Activated CD4-positive, alpha-beta T cell treated with anti-CD3 and anti-CD28 coated beads, Interleukin-2, amount 50 U/mL, for 1 hour (primary cell): ENCODE results near the gene ARPC5.
"Not testable (repeated sequence)": the region's sequence is repeated elsewhere in the genome, so short reads cannot be mapped to it uniquely, and the experiment has no call there.

Source experiments
- DNase-seq: peaks from one replicate; pipeline ENCODE4 v3.0.0-alpha.2; 2020

The ARPC5 gene

DNA sequence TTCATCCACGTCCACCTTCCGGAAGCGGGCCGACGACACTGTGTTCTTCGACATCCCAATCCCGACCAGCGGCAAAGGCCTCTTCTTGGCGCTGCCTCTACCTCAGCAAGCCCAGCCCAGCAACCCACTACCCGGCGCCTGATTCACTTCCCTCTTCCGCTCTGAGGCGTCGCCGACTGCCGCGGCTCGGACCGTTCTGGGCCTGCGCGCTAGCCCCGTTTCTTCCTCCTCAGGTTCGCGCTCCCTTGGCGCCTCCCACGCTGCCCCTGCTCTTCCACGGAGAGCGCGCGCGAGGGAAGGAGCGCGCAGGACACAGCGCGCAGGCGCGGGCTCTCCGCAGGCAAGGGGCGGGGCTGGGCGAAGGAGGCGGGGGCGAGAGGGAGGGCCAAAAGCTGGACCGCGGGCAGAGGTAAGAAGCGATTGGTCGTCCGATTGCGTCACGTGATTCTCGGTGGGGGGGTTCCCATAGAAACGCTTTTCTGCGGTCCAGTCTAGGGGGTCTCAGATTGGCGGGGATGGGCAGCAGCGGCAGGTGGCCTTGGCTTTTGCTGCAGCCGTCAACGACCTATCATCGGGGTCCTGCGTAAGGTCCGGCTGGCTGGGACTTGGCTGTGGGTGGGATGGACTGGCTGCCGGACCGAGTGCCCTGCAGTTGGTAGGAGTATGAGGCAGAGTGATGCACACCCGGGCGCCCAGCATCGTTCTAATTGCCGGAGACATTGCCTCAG is at the start of gene ARPC5:
ARPC5 (minus strand) TSS at position 178 of the 728 bp plus-strand sequence; CDS start at position 54, 124 bp downstream.
- DNase-seq: peak; percentile 94

DNA sequence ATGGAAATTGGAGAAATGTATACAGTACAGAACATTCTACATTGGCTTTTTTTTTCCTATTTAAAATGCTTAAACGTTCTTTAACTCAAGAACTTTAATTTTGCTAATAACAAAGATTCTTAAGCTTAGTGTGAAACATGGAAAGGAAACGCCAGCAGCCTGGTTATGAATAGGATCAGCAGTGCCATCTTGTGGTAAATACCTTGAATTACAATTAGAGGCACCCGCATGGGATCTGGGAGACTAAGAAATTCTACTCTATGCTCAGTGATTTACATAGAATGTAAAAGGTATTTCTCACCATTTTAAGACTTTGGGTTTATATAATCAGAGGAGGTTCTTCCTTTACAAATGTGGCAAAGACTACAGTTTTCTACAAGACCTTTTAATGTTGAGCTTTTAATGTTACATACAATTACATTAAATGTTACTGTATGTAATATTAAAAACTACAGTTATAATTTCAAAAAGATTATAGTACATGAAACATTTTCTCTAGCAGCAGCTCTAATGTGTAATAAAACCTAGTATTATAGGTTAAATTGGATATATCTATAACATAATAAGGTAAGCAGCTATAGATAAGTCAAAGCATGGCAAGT is 49.6 kb upstream of the ARPC5 start:
- no peak for DNase-seq

DNA sequence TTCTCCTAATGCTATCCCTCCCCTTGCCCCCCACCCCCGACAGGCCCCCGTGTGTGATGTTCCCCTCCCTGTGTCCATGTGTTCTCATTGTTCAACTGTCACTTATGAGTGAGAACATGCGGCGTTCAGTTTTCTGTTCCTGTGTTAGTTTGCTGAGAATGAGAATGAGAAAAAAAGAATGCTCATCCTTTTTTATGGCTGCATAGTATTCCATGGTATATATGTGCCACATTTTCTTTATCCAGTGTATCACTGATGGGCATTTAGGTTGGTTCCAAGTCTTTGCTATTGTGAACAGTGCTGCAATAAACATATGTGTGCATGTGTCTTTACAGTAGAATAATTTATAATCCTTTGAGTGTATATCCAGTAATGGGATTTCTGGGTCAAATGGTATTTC is 43.8 kb upstream of the ARPC5 start:
- not testable (repeated sequence) for DNase-seq

DNA sequence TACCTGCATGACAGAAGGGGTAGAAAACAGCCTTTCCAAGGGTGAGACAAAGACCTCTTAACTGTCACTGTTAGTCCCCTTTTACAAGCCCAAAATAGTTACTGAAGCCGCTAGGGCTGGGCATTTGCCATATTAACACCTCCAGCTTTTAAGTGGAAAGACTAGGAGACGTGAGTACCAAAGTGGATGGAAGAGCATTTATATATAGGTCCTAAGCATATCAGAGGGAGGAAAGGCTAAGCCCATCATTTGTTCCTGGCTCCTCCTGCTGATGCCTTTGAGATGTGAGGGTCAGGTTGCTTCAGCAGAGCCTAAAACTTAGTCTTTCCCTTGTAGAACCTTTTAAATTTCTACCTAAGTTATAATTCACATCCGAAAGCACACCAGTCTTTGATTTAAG is 43.2 kb upstream of the ARPC5 start:
- no peak for DNase-seq

DNA sequence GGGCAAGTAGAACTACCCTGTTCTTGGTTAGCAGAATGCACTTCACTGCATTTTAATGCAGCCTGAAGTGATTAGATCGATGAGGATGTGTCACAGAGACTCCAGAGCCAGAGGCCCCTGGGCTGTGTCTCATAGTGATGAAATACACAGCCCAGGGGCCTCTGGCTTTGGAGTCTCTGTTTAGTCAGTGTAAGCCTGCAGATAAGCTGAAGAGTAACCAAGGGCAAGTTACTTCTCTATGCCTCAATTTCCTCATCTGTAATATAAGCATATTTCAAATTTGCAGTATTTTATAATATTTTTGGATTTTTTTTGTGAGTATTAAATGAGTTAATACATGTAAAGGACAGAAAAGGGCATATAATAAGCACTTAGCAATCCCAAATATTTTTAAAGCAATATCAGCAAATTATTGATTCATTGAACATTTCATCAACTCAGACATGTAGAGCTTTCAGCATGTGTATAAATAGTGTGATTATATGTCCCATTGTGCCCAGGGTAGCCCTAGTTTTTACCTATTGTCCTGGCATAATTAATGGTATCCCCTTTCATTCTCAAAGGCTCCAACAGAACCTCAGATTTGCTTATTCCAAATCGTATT is 41.1 kb upstream of the ARPC5 start:
- no peak for DNase-seq

DNA sequence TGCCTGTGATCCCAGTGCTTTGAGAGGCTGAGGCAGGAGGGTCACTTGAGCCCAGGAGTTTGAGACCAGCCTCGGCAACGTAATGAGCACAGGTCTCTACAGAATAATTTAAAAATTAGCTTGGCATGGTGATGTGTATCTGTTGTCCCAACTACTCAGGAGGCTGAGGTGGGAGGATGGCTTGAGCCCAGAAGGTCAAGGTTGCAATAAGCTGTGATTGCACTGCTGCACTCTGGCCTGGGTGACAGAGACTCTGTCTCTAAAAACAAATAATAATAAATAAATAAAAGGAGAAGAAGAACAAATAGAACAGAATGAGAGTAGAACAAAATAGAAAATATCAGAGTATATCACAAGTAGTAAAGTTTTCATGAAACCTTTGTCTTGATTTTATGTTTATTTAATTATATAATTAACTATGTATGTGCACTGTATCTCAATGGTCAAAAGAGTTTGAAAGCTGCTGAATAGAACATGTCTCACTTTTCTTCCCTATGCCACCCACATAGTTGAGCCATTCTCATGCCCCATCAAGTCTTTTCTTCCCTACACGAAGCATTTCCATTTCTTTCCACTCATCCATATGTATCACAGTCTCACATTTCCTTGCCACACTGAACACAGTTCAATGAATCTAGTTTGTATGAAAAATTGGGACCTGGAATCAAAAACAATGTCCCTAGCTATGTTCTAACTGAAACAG is 40.5 kb upstream of the ARPC5 start:
- DNase-seq: no peak

DNA sequence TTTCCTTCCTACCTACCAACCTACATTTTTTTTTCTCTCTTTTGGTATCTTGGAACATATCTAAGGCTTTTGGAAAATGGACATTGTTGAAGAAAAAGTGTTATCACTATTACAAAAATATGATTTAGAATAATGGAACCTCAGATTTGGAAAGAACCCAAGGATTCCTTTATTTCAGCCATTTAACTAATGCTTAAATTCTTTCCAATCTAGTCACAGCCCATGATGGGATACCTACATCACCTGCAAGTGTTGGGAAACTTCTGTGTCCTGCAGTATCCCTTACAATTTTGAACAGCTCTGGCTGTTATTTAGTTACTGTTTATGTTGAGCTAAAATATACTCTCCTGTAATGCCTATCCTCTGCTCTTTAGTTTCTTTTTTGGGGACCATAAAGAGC is 39.8 kb upstream of the ARPC5 start:
- no peak for DNase-seq

DNA sequence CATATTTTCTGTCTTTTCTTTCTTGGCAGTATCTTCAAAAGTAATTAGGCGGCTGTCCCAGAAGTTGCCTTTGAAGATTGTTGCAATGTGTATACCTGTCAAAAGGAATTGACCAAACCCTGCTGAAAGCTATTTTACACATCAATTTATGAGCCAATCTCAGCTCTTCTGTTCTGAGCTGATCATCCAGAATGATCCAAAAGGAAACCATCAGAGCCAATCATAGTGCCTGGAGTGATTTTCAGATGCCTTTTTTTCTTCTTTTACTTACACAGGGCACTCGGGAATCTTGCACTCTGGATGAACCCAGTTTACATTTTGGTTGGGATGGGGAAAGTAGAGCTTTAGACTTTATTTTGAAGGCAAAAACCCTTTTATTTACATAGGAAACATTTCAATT is 39.3 kb upstream of the ARPC5 start:
- no peak for DNase-seq

DNA sequence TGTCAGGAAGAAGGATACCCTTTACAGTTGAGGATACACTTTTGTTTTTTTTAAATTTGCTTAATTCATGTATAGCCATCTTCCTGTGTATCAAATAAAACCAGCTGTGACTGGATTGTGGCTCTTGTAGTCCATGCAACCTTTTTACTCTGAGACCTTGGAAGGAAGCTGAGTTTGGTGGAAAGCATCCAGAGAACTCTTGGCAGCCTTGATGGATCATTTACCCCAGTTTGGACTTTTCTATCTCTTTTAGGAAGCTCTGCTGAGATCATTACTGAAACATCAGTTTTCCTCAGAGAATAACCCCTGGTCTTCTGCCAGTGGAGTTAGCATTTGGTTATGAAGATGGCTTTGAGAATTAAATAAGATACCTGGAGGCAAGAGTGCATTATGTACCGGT is 38.8 kb upstream of the ARPC5 start:
- no peak for DNase-seq

DNA sequence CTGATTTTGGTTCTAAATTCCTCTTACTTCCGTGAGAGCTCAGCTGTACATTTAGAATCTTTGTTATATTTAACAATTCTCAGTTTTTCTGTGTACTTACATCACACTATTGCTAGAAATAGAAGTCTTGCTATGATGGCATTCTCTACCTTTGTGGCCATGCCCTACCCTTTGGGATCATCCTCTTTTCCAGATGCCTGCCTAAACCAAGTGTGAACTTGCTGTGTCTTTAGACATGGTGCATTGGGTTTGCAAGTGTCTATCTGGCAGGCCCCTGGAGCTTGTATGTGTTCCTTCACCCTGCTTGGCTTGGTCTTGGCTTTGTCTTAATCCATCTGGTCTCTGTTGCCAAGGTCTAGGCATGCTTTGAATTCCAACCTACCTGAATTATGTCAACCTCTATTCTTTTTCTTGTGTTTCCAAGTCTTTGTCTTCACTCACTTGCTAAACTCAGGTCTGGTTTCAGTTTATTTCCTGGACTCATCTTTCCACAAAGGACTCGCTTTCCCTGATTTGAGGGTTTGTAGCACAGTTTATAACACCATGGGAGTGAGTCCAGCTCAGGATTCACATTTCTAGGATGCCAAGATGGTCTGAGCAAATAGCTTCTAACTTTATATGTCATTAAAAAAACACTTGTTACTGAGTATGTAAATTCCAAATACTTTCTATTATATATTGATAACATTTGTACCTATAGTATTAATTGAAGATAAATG is 38.2 kb upstream of the ARPC5 start:
- no peak for DNase-seq

DNA sequence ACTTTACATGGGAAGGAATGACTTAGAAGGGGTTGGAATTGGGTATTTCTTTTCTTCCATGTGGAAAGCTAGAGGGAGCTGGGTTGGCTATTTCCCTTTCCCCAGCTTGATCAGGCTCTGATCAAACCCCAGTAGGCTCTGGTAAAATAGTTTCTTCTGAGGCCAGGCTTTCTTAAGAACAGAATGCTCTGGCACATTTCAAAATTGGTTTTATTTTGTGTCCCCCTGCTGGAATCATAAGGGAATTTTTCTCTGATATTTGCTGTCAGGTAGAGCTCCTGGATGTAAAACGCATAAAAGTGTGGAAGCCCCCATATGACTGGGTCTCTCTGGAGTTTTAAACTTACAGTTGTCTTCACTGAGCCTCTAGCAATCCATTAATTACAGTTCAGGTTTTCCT is 34.6 kb upstream of the ARPC5 start:
- DNase-seq: no peak

DNA sequence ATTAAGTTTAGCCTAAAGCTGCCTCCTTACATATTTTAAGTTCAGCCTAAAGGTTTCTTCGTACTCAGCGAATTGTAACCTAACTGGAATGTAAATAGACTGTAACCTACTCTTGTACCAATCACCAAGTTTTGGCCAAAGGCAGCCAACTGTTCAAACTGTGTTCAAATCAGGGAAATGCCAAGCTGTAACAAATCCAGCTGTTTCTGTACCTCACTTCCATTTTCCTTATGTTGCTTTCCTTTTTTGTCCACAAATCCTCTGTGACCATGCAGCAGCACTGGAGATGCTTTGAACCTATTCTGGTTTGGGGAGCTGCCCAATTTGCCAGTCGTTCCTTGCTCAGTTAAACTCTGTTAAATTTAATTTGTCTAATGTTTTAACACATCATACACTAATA is 20.8 kb upstream of the ARPC5 start:
- DNase-seq: no peak

DNA sequence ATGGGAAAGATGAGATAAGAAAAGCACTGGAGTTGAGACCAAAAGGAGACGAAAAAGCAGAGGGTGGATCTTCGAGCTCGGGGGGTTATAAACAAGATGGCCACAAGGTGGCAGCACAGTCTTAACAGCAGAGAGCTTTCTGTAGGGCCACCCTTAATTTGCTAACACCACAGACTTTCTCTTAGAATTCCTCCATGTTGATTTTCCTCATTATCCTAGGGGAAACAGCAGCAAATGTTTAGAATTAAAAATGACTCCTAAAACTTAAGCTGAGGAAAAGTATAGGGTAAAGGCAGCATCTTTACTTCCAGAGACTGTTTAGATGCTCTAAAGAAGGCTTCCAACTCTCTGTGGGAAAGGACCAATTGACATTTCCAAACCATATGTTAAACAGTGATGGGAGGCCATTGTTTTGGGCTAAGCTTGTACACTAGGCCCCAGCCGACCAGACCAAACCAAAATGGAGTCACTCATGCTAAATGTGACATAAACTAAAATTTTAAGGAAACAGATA is 20.0 kb upstream of the ARPC5 start:
- DNase-seq: peak; percentile 76

DNA sequence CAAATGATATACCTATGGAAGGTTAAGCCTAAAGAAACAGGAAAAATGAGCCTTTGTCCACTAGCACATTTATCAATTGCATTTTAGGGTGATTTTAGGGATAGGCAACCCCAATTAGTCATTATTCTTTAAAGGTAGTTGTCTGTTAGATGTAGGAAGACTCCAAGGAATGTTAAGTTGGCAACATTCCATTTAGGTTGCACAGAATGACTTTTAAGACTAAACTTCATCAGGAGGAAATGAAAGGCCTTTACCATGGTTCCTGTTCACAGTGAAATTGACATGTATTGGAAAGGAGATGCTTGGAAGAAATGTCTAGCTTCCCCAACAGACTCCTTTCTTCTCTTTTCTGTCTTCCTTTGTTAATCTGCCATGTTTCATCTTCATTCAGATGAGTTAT is 19.1 kb upstream of the ARPC5 start:
- DNase-seq: no peak

DNA sequence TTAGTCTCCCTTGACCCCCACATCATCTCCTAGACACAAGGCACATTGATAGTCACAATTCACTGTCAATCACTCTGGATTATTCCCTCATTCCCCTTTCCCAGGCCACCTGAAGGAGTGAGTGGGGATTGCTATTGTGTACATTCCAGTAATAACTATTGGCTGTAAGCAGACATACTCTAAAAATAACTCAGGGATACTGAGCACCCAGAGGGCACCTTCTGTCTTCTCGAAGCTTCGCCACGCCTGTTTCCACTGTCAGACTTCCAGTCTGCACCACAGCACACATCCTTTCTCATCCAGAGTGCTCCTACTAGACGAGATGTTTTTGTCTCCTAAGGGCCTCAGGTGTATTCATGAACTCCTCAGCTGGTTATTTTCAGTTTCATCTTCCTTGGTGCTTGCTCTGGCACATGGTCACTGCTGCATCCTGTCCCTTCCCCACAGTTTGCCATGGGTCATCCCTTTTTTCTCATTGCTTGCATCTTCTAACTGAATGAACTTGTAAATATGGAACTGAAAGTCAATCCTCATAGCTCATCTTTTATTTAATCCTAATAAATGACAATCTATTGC is 18.4 kb upstream of the ARPC5 start:
- DNase-seq: no peak

DNA sequence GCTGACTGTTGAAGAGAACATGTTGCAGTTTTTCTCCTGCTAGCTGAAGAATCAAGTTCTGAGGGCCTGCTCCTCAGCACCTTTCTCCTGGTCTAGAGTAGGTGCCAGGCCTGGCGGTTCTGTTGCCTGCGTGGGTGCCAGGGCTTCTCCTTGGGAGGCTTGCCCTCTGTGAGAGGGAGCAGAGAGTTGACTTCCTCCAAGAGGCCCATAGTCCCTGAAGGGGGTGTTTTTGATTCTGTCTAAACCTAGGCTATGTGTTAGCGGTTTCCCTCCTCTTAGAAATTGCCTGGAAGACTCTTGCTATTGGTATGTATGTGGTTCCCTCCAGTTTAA is 17.8 kb upstream of the ARPC5 start:
- no peak for DNase-seq

DNA sequence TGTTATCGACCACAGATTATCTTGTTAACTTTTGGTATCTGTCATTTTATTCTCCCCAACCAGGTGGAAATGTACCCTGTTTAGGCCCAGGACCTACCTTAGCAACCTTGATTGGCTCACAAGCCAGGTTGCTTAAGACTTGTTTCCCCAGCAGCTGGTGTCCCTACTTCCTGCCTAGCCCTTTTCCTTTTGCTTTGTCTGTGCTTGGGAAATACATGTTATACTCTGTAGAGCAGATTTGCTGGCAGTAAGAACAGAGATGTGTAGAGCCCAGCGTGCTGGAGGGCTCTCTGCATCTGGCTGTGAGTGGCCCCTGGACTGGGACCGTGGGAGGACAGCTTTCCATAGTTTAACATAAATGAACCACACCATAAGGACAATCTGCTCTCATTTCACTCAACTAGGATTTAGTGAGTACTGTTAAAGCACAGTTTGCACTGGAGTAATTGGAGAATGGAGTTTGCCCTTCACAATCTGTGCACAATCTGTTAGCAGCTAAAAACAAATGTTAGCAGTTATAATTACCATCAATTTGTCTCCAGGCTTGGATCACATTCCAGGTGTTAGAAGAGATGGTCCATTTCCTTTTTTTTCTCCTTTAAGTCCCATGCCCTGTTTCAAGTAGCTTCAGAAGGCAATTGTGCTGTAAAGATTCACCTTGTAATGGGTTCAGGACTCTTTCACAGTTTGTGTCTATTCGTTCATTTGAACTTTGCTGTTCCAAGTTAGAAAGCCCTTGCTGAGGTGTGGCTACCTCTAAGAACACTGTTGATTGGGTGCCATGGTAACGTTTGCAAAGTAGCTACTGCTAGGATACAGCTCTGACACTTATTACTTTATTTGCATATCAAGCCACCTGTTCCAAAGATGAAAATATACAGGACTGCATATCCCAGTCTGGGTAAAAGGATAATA is 17.2 kb upstream of the ARPC5 start, which contains the start of gene APOBEC4:
APOBEC4 (minus strand) TSS at position 770 of the 915 bp plus-strand sequence. CDS start 4,535 bp downstream, outside the sequence.
- no peak for DNase-seq

DNA sequence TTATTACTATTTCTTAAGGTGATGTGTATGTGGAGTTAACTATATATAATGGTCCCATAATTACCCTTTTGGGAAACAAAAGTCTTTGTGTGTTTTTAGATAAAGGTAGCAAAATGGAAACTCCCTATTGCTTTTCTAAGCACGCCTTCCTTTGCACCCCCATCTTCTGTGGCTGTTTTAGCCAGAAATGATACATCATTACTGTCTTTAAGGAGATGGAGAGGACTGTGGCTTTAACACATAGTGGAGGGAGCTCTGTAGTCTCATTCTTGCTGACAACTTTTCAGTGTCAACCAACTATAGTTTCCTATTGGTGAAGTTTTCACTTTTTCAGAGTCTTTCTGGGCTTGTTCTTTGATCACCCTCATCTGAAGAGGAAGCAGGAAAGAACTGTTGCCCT is 16.5 kb upstream of the ARPC5 start:
- DNase-seq: no peak

DNA sequence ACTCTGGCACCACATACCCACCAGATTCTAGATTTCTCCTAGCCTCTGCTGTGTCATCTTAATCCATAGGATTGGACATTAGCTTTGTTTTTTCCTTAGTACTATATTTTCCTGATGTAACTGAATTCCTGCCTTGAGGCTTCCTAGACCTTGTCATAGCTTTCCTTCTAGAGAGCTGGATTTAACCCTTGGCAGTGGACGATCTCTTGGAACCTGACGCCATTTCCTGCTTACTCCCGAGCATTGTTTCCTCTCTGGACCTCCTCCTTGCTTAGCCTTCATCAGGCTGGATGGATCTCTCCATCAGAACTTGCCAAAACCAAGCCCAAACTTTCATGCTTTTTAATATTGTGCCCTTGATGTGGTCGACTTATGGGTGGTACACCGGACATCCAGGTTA is 16.0 kb upstream of the ARPC5 start:
- no peak for DNase-seq

DNA sequence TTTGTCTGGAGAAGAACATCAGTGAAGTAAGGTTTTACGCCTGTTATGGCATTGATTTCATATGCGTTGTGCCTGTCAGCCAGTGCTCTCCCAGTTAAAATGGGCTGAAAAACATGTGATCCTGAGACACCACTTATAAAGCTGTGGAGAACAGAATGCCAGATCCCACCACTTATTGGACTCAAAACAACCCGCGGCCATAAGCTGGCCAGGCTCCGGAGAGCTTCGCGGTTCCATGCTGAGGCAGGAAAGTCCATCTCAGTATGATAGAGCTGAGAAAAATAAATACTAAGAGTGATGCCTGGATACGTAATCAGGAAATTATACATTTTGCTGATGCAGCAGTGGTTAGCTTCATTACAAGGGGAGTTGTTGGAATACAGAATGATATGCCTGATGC is 12.5 kb upstream of the ARPC5 start:
- DNase-seq: no peak

DNA sequence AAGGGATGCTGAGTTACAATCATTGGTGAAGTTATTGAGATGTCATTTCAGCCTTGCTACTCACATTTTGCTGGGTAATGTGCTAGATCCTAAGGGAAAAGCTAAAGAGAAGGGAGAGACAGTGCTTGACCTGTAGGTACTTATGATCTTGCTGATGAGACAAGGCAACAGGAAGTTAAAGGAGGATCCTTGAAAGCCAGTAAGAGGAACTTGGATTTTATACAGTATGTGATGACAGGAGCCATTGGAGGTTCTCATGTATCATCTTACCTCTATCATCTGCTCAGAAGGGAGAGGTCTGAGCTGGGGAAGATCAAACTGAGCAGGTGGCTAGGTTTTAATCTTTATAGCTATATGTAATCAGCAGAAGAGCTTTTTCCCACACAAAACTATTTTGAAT is 11.2 kb upstream of the ARPC5 start:
- DNase-seq: no peak
